HepG2 (cell line): ENCODE results near the gene IGF2BP3. TPM values are rescaled to one million over a fixed set of nuclear protein-coding genes. Genes with fewer than 3 reads are reported as not detected.

Experiments
- NFE2 ChIP-seq: sonication (generic); formaldehyde crosslinking; IDR thresholded peaks from 2 replicates; pipeline ENCODE4 v1.4.0; 2020; ENCODE audit warnings: missing genetic modification reagents
- TBX2 ChIP-seq: sonication (generic); formaldehyde crosslinking; IDR thresholded peaks from 2 replicates; pipeline ENCODE4 v1.5.0; 2020; ENCODE audit warnings: missing genetic modification reagents, mild to moderate bottlenecking, borderline replicate concordance
- ZFYVE20 ChIP-seq: sonication (generic); formaldehyde crosslinking; IDR thresholded peaks from 2 replicates; pipeline ENCODE4 v1.8.0; 2023; ENCODE audit warnings: low read depth, mild to moderate bottlenecking, moderate library complexity, missing genetic modification reagents, borderline replicate concordance
- ZNF737 ChIP-seq: sonication (generic); formaldehyde crosslinking; IDR thresholded peaks from 2 replicates; pipeline ENCODE4 v1.5.0; 2020; ENCODE audit warnings: missing genetic modification reagents, mild to moderate bottlenecking, borderline replicate concordance
- ZNF746 ChIP-seq: sonication (generic); formaldehyde crosslinking; IDR thresholded peaks from 2 replicates; pipeline ENCODE4 v1.8.0; 2022; ENCODE audit warnings: mild to moderate bottlenecking, missing genetic modification reagents
- ZSCAN21 ChIP-seq: sonication (generic); formaldehyde crosslinking; IDR thresholded peaks from 2 replicates; pipeline ENCODE4 v1.8.0; 2022; ENCODE audit warnings: mild to moderate bottlenecking, missing genetic modification reagents, moderate library complexity, borderline replicate concordance
- polyA plus RNA-seq, 8 experiments: library from polyadenylated mRNA; depleted of rRNA in 3 of 8; stranded (reverse) in 7 of 8; unstranded in 1 of 8; fragments of >200 nt; fragmentation: Illumina TruSeq in 4 of 8; extraction: Trizol in 4 of 8; gene quantifications; 2 replicates each; pipeline versions ENCODE4 v1.2.1 to v1.2.3, GENCODE V29; 2011 to 2016; ENCODE audit warnings: low read depth in 4 of 8, missing spikeins in 1 of 8, mixed read lengths in 1 of 8; ENCODE audit not compliant: insufficient read depth in 1 of 8
- total RNA-seq, 5 experiments: library from RNA; depleted of rRNA; stranded (reverse); fragments of >200 nt; fragmentation: Illumina TruSeq; extraction: Trizol; gene quantifications; 2 replicates each; pipeline ENCODE4 v1.2.3, GENCODE V29; 2016; ENCODE audit warnings: low read depth in 1 of 5
- TF ChIP-seq, protein P1 (sequence below): sonication (generic); formaldehyde crosslinking; IDR thresholded peaks from 2 replicates; pipeline ENCODE4 v1.4.0; 2020; ENCODE audit warnings: missing genetic modification reagents, borderline replicate concordance
- TF ChIP-seq, protein P2 (sequence below): sonication (generic); formaldehyde crosslinking; IDR thresholded peaks from 2 replicates; pipeline ENCODE4 v1.5.1; 2020; ENCODE audit warnings: mild to moderate bottlenecking, missing genetic modification reagents, moderate library complexity
- TF ChIP-seq, protein P3 (sequence below): sonication (generic); formaldehyde crosslinking; IDR thresholded peaks from 2 replicates; pipeline ENCODE4 v1.8.0; 2022; ENCODE audit warnings: missing genetic modification reagents, mild to moderate bottlenecking, inconsistent platforms, borderline replicate concordance
- TF ChIP-seq, protein P4 (sequence below): sonication (generic); formaldehyde crosslinking; IDR thresholded peaks from 2 replicates; pipeline ENCODE4 v1.4.0; 2020; ENCODE audit warnings: missing genetic modification reagents; ENCODE audit errors: not compliant biosample characterization
- TF ChIP-seq, protein P5 (sequence below): sonication (generic); formaldehyde crosslinking; IDR thresholded peaks from 2 replicates; pipeline ENCODE4 v1.8.0; 2022; ENCODE audit warnings: mild to moderate bottlenecking, missing genetic modification reagents
- TF ChIP-seq, protein P6 (sequence below): sonication (generic); formaldehyde crosslinking; IDR thresholded peaks from 2 replicates; pipeline ENCODE4 v1.5.0; 2020; ENCODE audit warnings: missing genetic modification reagents

The IGF2BP3 gene
- total and polyA plus RNA-seq, 2 of the 13 experiments (the other 11 are each of a cell fraction or from before 2014, with no cell fraction given): 37.7 to 39.5 TPM

DNA sequence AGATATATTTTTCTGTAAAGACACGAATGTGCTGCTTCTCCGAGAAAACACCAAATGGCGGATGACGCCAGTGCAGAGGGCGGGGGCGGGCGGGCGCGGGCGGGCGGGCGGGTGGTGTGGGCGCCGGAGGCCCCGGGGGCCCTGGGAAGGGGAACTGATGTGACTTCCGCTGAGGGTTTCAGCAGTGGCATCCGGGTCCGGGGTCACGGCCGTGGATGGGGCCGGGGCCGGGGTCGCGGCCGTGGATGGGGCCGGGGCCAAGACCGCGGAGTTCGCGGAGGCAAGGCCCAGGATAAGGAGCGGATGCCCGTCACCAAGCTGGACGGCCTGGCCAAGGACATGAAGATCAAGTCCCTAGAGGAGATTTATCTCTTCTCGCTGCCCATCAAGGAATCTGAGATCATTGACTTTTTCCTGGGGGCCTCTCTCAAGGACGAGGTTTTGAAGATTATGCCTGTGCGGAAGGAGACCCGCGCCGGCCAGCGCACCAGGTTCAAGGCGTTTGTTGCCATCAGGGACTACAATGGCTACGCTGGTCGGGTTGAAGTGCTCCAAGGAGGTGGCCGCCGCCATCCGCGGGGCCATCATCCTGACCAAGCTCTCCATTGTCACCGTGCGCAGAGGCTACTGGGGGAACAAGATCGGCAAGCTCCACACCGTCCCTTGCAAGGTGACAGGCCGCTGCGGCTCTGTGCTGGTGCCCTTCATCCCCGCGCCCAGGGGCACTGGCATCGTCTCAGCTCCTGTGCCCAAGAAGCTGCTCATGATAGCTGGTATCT lies 20.3 kb upstream of the IGF2BP3 start (continued):
- TF ChIP-seq, protein P1, sequence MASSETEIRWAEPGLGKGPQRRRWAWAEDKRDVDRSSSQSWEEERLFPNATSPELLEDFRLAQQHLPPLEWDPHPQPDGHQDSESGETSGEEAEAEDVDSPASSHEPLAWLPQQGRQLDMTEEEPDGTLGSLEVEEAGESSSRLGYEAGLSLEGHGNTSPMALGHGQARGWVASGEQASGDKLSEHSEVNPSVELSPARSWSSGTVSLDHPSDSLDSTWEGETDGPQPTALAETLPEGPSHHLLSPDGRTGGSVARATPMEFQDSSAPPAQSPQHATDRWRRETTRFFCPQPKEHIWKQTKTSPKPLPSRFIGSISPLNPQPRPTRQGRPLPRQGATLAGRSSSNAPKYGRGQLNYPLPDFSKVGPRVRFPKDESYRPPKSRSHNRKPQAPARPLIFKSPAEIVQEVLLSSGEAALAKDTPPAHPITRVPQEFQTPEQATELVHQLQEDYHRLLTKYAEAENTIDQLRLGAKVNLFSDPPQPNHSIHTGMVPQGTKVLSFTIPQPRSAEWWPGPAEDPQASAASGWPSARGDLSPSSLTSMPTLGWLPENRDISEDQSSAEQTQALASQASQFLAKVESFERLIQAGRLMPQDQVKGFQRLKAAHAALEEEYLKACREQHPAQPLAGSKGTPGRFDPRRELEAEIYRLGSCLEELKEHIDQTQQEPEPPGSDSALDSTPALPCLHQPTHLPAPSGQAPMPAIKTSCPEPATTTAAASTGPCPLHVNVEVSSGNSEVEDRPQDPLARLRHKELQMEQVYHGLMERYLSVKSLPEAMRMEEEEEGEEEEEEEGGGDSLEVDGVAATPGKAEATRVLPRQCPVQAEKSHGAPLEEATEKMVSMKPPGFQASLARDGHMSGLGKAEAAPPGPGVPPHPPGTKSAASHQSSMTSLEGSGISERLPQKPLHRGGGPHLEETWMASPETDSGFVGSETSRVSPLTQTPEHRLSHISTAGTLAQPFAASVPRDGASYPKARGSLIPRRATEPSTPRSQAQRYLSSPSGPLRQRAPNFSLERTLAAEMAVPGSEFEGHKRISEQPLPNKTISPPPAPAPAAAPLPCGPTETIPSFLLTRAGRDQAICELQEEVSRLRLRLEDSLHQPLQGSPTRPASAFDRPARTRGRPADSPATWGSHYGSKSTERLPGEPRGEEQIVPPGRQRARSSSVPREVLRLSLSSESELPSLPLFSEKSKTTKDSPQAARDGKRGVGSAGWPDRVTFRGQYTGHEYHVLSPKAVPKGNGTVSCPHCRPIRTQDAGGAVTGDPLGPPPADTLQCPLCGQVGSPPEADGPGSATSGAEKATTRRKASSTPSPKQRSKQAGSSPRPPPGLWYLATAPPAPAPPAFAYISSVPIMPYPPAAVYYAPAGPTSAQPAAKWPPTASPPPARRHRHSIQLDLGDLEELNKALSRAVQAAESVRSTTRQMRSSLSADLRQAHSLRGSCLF: no peak
- TF ChIP-seq, protein P2, sequence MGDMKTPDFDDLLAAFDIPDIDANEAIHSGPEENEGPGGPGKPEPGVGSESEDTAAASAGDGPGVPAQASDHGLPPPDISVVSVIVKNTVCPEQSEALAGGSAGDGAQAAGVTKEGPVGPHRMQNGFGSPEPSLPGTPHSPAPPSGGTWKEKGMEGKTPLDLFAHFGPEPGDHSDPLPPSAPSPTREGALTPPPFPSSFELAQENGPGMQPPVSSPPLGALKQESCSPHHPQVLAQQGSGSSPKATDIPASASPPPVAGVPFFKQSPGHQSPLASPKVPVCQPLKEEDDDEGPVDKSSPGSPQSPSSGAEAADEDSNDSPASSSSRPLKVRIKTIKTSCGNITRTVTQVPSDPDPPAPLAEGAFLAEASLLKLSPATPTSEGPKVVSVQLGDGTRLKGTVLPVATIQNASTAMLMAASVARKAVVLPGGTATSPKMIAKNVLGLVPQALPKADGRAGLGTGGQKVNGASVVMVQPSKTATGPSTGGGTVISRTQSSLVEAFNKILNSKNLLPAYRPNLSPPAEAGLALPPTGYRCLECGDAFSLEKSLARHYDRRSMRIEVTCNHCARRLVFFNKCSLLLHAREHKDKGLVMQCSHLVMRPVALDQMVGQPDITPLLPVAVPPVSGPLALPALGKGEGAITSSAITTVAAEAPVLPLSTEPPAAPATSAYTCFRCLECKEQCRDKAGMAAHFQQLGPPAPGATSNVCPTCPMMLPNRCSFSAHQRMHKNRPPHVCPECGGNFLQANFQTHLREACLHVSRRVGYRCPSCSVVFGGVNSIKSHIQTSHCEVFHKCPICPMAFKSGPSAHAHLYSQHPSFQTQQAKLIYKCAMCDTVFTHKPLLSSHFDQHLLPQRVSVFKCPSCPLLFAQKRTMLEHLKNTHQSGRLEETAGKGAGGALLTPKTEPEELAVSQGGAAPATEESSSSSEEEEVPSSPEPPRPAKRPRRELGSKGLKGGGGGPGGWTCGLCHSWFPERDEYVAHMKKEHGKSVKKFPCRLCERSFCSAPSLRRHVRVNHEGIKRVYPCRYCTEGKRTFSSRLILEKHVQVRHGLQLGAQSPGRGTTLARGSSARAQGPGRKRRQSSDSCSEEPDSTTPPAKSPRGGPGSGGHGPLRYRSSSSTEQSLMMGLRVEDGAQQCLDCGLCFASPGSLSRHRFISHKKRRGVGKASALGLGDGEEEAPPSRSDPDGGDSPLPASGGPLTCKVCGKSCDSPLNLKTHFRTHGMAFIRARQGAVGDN (CRISPR knock-in tag): peak; percentile 75
- TF ChIP-seq, protein P3, sequence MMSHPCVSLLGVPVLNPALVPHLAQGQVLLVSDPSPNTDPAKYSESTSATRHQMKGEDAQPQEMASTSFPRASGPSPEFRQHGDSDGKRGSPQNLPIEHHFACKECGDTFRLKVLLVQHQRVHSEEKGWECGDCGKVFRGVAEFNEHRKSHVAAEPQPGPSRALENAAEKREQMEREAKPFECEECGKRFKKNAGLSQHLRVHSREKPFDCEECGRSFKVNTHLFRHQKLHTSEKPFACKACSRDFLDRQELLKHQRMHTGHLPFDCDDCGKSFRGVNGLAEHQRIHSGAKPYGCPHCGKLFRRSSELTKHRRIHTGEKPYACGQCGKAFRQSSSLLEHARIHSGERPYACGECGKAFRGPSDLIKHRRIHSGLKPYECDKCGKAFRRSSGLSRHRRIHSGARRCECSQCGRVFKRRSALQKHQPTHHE (CRISPR knock-in tag): no peak
- TF ChIP-seq, protein P4, sequence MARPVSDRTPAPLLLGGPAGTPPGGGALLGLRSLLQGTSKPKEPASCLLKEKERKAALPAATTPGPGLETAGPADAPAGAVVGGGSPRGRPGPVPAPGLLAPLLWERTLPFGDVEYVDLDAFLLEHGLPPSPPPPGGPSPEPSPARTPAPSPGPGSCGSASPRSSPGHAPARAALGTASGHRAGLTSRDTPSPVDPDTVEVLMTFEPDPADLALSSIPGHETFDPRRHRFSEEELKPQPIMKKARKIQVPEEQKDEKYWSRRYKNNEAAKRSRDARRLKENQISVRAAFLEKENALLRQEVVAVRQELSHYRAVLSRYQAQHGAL (CRISPR knock-in tag): no peak
- TF ChIP-seq TBX2 (CRISPR knock-in tag): peak; percentile 45; the same call in 1 of the 2 replicates
- TF ChIP-seq ZFYVE20 (CRISPR knock-in tag): no peak
- TF ChIP-seq ZNF737 (CRISPR knock-in tag): no peak
- TF ChIP-seq, protein P5, sequence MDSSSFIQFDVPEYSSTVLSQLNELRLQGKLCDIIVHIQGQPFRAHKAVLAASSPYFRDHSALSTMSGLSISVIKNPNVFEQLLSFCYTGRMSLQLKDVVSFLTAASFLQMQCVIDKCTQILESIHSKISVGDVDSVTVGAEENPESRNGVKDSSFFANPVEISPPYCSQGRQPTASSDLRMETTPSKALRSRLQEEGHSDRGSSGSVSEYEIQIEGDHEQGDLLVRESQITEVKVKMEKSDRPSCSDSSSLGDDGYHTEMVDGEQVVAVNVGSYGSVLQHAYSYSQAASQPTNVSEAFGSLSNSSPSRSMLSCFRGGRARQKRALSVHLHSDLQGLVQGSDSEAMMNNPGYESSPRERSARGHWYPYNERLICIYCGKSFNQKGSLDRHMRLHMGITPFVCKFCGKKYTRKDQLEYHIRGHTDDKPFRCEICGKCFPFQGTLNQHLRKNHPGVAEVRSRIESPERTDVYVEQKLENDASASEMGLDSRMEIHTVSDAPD (CRISPR knock-in tag): no peak
- TF ChIP-seq ZSCAN21 (CRISPR knock-in tag): no peak
- no peak for TF ChIP-seq ZNF746 (CRISPR knock-in tag)
- TF ChIP-seq NFE2 (CRISPR knock-in tag): no peak
- TF ChIP-seq, protein P6, sequence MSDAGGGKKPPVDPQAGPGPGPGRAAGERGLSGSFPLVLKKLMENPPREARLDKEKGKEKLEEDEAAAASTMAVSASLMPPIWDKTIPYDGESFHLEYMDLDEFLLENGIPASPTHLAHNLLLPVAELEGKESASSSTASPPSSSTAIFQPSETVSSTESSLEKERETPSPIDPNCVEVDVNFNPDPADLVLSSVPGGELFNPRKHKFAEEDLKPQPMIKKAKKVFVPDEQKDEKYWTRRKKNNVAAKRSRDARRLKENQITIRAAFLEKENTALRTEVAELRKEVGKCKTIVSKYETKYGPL: no peak
